Mammary epithelial cell (primary cell): ENCODE results near the gene TEX28.

Experiments used
- CTCF ChIP-seq, 2 donors: IDR thresholded peaks in 1 of 2; conservative IDR thresholded peaks in 1 of 2; 2 replicates each; pipeline ENCODE4 v1.5.1; 2011 to 2012; ENCODE audit warnings: inconsistent platforms in 2 of 2, low read length in 2 of 2, mild to moderate bottlenecking in 2 of 2, control low read depth in 1 of 2, low read depth in 1 of 2; ENCODE audit not compliant: insufficient read depth in 1 of 2; ENCODE audit errors: extremely low read depth in 1 of 2
- EZH2 ChIP-seq: IDR thresholded peaks from 2 replicates; pipeline ENCODE4 v1.6.1; 2012; ENCODE audit warnings: low read length, inconsistent platforms, borderline replicate concordance

- no peak for TF ChIP-seq CTCF (conservative IDR thresholded peaks at IDR 0.05 in 1 of 2, IDR thresholded peaks at IDR 0.05 in 1 of 2; ENCODE audit: extremely low read depth in 1 of 2, insufficient read depth in 1 of 2, low read depth in 1 of 2, low read length in 2 of 2)
- no peak for TF ChIP-seq EZH2
These were observed 30.6 kb upstream of the TEX28 start for GRCh38 chrX:154325541-154325940.
